Natural killer cell (primary cell): ENCODE results near the gene IKBKE. TPM values are rescaled to one million over a fixed set of nuclear protein-coding genes. Genes with fewer than 3 reads are reported as not detected.

ENCODE experiments used
- ATAC-seq, 3 donors: fragments of 150-1000 bp in 2 of 3; fragments of 200-7000 bp in 1 of 3; cut with Tn5 transposase; 1 replicate in 1 of 3; 2 replicates in 2 of 3; pipeline ENCODE4 v1.10.0; 2021; ENCODE audit warnings: mild to moderate bottlenecking in 2 of 3, moderate library complexity in 2 of 3
- DNase-seq, 2 donors: peaks; one replicate each; pipeline versions ENCODE4 v3.0.0 to v3.0.0-alpha.2; 2013 to 2021; ENCODE audit warnings: mixed read lengths in 1 of 2
- H3K27ac ChIP-seq: one replicate; pipeline ENCODE4 v1.5.1; 2013; ENCODE audit warnings: mild to moderate bottlenecking, low read length
- H3K27me3 ChIP-seq: one replicate; pipeline ENCODE4 v1.6.1; 2013; ENCODE audit warnings: low read length; ENCODE audit not compliant: control insufficient read depth, insufficient read depth
- H3K36me3 ChIP-seq: one replicate; pipeline ENCODE4 v1.6.1; 2013; ENCODE audit warnings: low read length; ENCODE audit not compliant: control insufficient read depth, insufficient read depth
- H3K4me1 ChIP-seq: one replicate; pipeline ENCODE4 v1.6.1; 2013; ENCODE audit warnings: low read length; ENCODE audit not compliant: control insufficient read depth, insufficient read depth
- H3K4me3 ChIP-seq: one replicate; pipeline ENCODE4 v1.5.1; 2013; ENCODE audit warnings: low read length
- H3K9me3 ChIP-seq: one replicate; pipeline ENCODE4 v1.6.1; 2013; ENCODE audit warnings: low read length; ENCODE audit not compliant: control insufficient read depth, insufficient read depth
- H3K27ac Mint-ChIP-seq, 2 donors: one replicate each; pipeline ENCODE4 v1.8.0; 2022; ENCODE audit warnings: mild to moderate bottlenecking in 2 of 2, mixed read lengths in 2 of 2, moderate library complexity in 1 of 2
- H3K27me3 Mint-ChIP-seq, 2 donors: one replicate each; pipeline ENCODE4 v1.8.0; 2022; ENCODE audit warnings: low read depth in 2 of 2, mixed read lengths in 2 of 2
- H3K36me3 Mint-ChIP-seq: one replicate; pipeline ENCODE4 v1.8.0; 2022; ENCODE audit warnings: mixed read lengths
- H3K4me1 Mint-ChIP-seq, 2 donors: one replicate each; pipeline ENCODE4 v1.8.0; 2022; ENCODE audit warnings: mixed read lengths in 2 of 2
- H3K4me3 Mint-ChIP-seq: one replicate; pipeline ENCODE4 v1.8.0; 2022; ENCODE audit warnings: mild to moderate bottlenecking, moderate library complexity, mixed read lengths
- H3K9me3 Mint-ChIP-seq, 2 donors: one replicate each; pipeline ENCODE4 v1.8.0; 2022; ENCODE audit warnings: mixed read lengths in 2 of 2
- WGBS: methylation state at CpG from one replicate; pipeline ENCODE4 v1.1.7; 2013; ENCODE audit warnings: missing lambda C conversion rate; ENCODE audit not compliant: insufficient coverage; 5-methylcytosine and 5-hydroxymethylcytosine counted together
- intact Hi-C: fragments of 100-400 bp; cut with micrococcal nuclease; formaldehyde crosslinking; loops from one replicate; pipeline ENCODE4 v1.14.2; 2022
- total RNA-seq, 4 donors: library from RNA; stranded (reverse); fragments of 120-200 nt in 1 of 4; gene quantifications; one replicate each; pipeline versions ENCODE4 v1.2.3 to v1.2.4, GENCODE V29; 2013 to 2022
- TF ChIP-seq, protein P1 (sequence below): fragments of 200-600 bp; IDR thresholded peaks from one replicate; pipeline ENCODE4 v1.8.0; 2022; ENCODE audit warnings: antibody characterized with exemption

The IKBKE gene
- total RNA-seq, 3 donors from 2014 or later (not counting 1 experiment from before 2014, with no cell fraction given), result 31.6 to 34.6 (median 32.2) TPM

DNA sequence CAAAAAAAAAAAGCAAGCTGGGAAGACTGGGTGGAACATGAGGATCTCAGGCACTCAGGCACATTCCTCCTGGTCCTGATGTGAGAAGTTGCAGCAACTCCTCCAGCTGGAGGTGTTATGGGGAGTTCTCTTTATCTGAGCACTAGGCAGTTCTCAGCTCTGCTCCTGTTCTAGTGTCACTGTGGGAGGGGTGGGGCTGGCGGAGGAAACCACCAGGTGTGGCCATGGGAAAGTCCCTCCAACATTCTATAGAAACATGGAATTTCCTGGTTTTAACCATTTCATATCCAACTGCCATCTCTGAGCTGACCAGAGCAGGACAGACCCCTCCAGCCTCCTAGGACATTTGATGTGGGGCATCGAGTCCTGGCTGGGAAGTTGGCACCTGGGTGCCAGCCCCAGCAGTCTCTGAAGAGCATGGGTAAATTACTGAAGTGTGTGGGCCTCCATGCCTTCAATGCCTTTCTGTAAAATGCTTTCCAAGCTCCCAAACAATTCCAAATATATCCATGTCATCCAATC is 804 bp upstream of the IKBKE start:
- Histone ChIP-seq H3K4me3 (no peak overlapping the region), H3K4me1 (peaks cover 60% of the 10 kb centered on the region), H3K36me3 (peaks cover 2% of the 10 kb centered on the region), H3K27ac (peak overlapping the region; percentile 66), H3K27me3 (no peaks in the 10 kb centered on the region), H3K9me3 (no peaks in the 10 kb centered on the region)
- peaks cover 6 to 8% of the 10 kb centered on the region in 2 donors for H3K27me3 Mint-ChIP-seq
- WGBS, result 80% methylated on average over 2 of the region's 2 CpGs
- DNase-seq (peak in 1 of 2 donors; percentile 72), ATAC-seq (no peak)
- peak overlapping the region; percentile 63 for H3K4me3 Mint-ChIP-seq
- H3K9me3 Mint-ChIP-seq, result no peaks in the 10 kb centered on the region
- H3K36me3 Mint-ChIP-seq, result no peaks in the 10 kb centered on the region
- peak overlapping the region in 1 of 2 donors; percentile 91 for H3K27ac Mint-ChIP-seq
- H3K4me1 Mint-ChIP-seq, result peaks cover 32 to 49% of the 10 kb centered on the region in 2 donors
- TF ChIP-seq, protein P1, sequence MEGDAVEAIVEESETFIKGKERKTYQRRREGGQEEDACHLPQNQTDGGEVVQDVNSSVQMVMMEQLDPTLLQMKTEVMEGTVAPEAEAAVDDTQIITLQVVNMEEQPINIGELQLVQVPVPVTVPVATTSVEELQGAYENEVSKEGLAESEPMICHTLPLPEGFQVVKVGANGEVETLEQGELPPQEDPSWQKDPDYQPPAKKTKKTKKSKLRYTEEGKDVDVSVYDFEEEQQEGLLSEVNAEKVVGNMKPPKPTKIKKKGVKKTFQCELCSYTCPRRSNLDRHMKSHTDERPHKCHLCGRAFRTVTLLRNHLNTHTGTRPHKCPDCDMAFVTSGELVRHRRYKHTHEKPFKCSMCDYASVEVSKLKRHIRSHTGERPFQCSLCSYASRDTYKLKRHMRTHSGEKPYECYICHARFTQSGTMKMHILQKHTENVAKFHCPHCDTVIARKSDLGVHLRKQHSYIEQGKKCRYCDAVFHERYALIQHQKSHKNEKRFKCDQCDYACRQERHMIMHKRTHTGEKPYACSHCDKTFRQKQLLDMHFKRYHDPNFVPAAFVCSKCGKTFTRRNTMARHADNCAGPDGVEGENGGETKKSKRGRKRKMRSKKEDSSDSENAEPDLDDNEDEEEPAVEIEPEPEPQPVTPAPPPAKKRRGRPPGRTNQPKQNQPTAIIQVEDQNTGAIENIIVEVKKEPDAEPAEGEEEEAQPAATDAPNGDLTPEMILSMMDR, result no peak
- intact Hi-C loops, result no loop called here

DNA sequence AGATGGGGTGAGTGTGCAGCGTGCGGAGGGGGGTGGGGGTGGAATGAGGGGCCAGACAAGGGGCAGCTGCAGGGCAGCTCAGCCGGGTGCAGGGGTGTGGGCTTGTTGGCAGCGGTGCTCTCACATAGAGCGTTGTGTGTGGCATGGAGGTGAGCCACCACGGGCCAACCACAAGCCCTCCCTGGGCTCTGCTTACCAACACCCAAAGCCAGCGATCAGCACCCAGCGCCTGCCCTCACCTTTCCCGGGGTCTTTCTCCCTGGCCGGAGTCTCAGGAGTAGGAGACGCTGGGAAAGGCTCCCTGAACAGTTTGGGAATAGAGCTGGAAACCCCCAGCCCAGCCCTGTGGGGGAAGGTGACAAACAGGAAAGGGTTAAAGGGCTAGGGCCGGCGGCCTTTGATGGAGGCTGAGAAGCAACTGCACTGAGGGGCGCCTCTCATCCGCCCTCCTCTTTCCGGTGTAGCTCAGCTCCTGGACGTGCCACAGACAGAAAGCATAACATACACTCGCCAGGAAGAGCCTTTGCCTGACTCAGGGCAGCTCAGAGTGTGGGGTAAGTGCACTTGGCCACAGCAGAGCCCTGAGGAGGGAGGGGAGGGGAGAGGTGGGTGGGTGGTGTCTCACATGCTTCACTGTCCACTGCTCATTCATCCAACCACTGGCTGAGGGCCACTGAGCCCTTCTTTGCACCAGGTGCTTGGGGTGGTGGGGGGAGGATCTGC is 577 bp downstream of the IKBKE start:
- H3K4me1 Mint-ChIP-seq, result peaks cover 32 to 49% of the 10 kb centered on the region in 2 donors
- TF ChIP-seq, protein P1, result no peak
- H3K27ac ChIP-seq, result peak overlapping the region; percentile 66
- peaks cover 58% of the 10 kb centered on the region for H3K4me1 ChIP-seq
- peak overlapping the region; percentile 80 to 91 for H3K27ac Mint-ChIP-seq
- H3K36me3 ChIP-seq, result peaks cover 10% of the 10 kb centered on the region
- H3K27me3 ChIP-seq, result no peaks in the 10 kb centered on the region
- H3K27me3 Mint-ChIP-seq, result peaks cover 5 to 8% of the 10 kb centered on the region in 2 donors
- intact Hi-C loops, result no loop called here
- H3K36me3 Mint-ChIP-seq, result no peaks in the 10 kb centered on the region
- no peaks in the 10 kb centered on the region for H3K9me3 ChIP-seq
- peak overlapping the region; percentile 95 for H3K4me3 Mint-ChIP-seq
- peak overlapping the region; percentile 82 for H3K4me3 ChIP-seq
- no peaks in the 10 kb centered on the region for H3K9me3 Mint-ChIP-seq
- DNase-seq (peak; percentile 42 to 64), ATAC-seq (peak; percentile 58 to 64 (median 64))
- WGBS, result 0% methylated on average over 18 of the region's 18 CpGs

DNA sequence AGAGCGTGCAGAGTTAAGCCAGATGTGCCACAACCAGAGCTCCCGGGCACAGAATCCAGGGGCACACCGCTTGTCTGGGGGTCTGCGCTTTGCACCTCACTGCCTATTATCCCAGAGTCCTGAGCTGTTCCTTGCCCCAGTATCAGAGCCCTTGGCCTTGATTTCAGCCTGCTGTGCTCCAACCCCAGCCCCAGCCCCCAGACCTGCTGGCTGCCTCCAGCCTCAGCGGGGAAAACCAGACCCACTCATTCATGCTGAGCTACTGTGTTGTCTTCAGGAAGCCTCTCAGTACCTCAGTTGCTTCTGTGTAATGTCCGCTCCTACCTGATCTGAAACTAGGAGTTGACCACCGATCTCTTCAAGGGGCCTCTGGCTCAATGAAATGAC is 1.1 kb downstream of the IKBKE start:
- Histone ChIP-seq H3K27ac (peak overlapping the region; percentile 66), H3K4me1 (peaks cover 58% of the 10 kb centered on the region), H3K4me3 (peak overlapping the region; percentile 82), H3K9me3 (no peaks in the 10 kb centered on the region), H3K27me3 (no peaks in the 10 kb centered on the region), H3K36me3 (peaks cover 16% of the 10 kb centered on the region)
- no peaks in the 10 kb centered on the region for H3K36me3 Mint-ChIP-seq
- H3K27ac Mint-ChIP-seq, result peak overlapping the region; percentile 71 to 91
- peak overlapping the region; percentile 95 for H3K4me3 Mint-ChIP-seq
- H3K27me3 Mint-ChIP-seq, result peaks cover 0 to 8% of the 10 kb centered on the region in 2 donors
- peaks cover 27 to 49% of the 10 kb centered on the region in 2 donors for H3K4me1 Mint-ChIP-seq
- WGBS, result 49% methylated on average over 7 of the region's 7 CpGs
- H3K9me3 Mint-ChIP-seq, result no peaks in the 10 kb centered on the region
- intact Hi-C loops, result no loop called here
- peak in 1 of 2 donors; percentile 43 for DNase-seq
- TF ChIP-seq, protein P1, result no peak
- no peak for ATAC-seq
